Astrocyte (in vitro differentiated cells and primary cell): Measurements from ENCODE around the gene SFTA2. TPM values are rescaled to one million over a fixed set of nuclear protein-coding genes. Genes with fewer than 3 reads are reported as not detected.
A peak's percentile ranks its signal among the peaks of the same experiment; 100 is the strongest.

Source experiments
- DNase-seq: peaks from one replicate; pipeline ENCODE4 v3.0.0-alpha.2; 2010; ENCODE audit warnings: low read depth
- FAIRE-seq: peaks from 2 replicates; lab custom pipeline; 2011; peaks lifted over from hg19 to GRCh38; lab: Jason Lieb, UNC
- H2AFZ ChIP-seq: 2 replicates; pipeline ENCODE4 v1.6.0; 2012; ENCODE audit warnings: low read depth, low read length, inconsistent platforms
- H3K27ac ChIP-seq: 2 replicates; pipeline ENCODE4 v1.5.1; 2011; ENCODE audit warnings: low read depth, low read length, inconsistent platforms
- H3K27me3 ChIP-seq: 2 replicates; pipeline ENCODE4 v1.6.0; 2011; ENCODE audit warnings: low read length, inconsistent platforms; ENCODE audit not compliant: insufficient read depth
- H3K36me3 ChIP-seq: 2 replicates; pipeline ENCODE4 v1.5.1; 2011; ENCODE audit warnings: low read length, inconsistent platforms; ENCODE audit not compliant: insufficient read depth
- H3K4me1 ChIP-seq: 2 replicates; pipeline ENCODE4 v1.5.1; 2011; ENCODE audit warnings: low read length, inconsistent platforms; ENCODE audit not compliant: insufficient read depth
- H3K4me2 ChIP-seq: 2 replicates; pipeline ENCODE4 v1.6.0; 2012; ENCODE audit warnings: low read length, inconsistent platforms
- H3K4me3 ChIP-seq: 2 replicates; pipeline ENCODE4 v1.5.1; 2011; ENCODE audit warnings: low read depth, mild to moderate bottlenecking, low read length, inconsistent platforms; ENCODE audit not compliant: insufficient read depth
- H3K79me2 ChIP-seq: 2 replicates; pipeline ENCODE4 v1.6.0; 2012; ENCODE audit warnings: mild to moderate bottlenecking, low read length, inconsistent platforms; ENCODE audit not compliant: insufficient read depth
- H3K9ac ChIP-seq: 2 replicates; pipeline ENCODE4 v1.6.0; 2012; ENCODE audit warnings: mild to moderate bottlenecking, low read length, inconsistent platforms
- H3K9me3 ChIP-seq: 2 replicates; pipeline ENCODE4 v1.5.1; 2012; ENCODE audit warnings: low read depth, mild to moderate bottlenecking, low read length, inconsistent platforms; ENCODE audit not compliant: insufficient read depth
- H4K20me1 ChIP-seq: 2 replicates; pipeline ENCODE4 v1.6.0; 2012; ENCODE audit warnings: low read length, inconsistent platforms; ENCODE audit not compliant: insufficient read depth
- H3K27ac Mint-ChIP-seq: one replicate; pipeline ENCODE4 v1.8.0; 2021; ENCODE audit warnings: mild to moderate bottlenecking, mixed read lengths; ENCODE audit not compliant: unreplicated experiment
- H3K27me3 Mint-ChIP-seq: one replicate; pipeline ENCODE4 v1.8.0; 2021; ENCODE audit warnings: low read depth, mixed read lengths; ENCODE audit not compliant: unreplicated experiment
- H3K36me3 Mint-ChIP-seq: one replicate; pipeline ENCODE4 v1.8.0; 2021; ENCODE audit warnings: low read depth, mixed read lengths; ENCODE audit not compliant: unreplicated experiment
- H3K4me1 Mint-ChIP-seq: one replicate; pipeline ENCODE4 v1.8.0; 2021; ENCODE audit warnings: low read depth, mixed read lengths; ENCODE audit not compliant: unreplicated experiment
- H3K4me3 Mint-ChIP-seq: one replicate; pipeline ENCODE4 v1.8.0; 2021; ENCODE audit warnings: mild to moderate bottlenecking, moderate library complexity, mixed read lengths; ENCODE audit not compliant: unreplicated experiment
- H3K9me3 Mint-ChIP-seq: one replicate; pipeline ENCODE4 v1.8.0; 2021; ENCODE audit warnings: mild to moderate bottlenecking, mixed read lengths; ENCODE audit not compliant: unreplicated experiment
- CTCF ChIP-seq: IDR thresholded peaks from 2 replicates; pipeline ENCODE4 v1.5.1; 2011; ENCODE audit warnings: low read depth, mild to moderate bottlenecking, inconsistent platforms, low read length, moderate library complexity; ENCODE audit not compliant: insufficient read depth
- EZH2 ChIP-seq: IDR thresholded peaks from 2 replicates; pipeline ENCODE4 v1.6.1; 2012; ENCODE audit warnings: mild to moderate bottlenecking, low read length, inconsistent platforms; ENCODE audit not compliant: insufficient read depth
- total RNA-seq: library from RNA; stranded (reverse); gene quantifications from 2 replicates; pipeline ENCODE4 v1.2.1, GENCODE V29; 2021

SFTA2 gene
- total RNA-seq, 1 donor from 2014 or later, result not detected

GRCh38 chr6:30893001-30893591 is 38.9 kb downstream of the SFTA2 start:
- TF ChIP-seq CTCF, result no peak
- TF ChIP-seq EZH2, result no peak
- Histone ChIP-seq H3K4me3 (no peak overlapping the region), H3K27ac (no peak overlapping the region), H3K36me3 (peaks cover 4% of the 10 kb centered on the region), H3K4me2 (no peak overlapping the region), H3K9ac (no peak overlapping the region), H2AFZ (no peak overlapping the region), H4K20me1 (peaks cover 31% of the 10 kb centered on the region), H3K79me2 (peaks cover 21% of the 10 kb centered on the region), H3K9me3 (no peaks in the 10 kb centered on the region), H3K27me3 (no peaks in the 10 kb centered on the region), H3K4me1 (peaks cover 17% of the 10 kb centered on the region)
- Mint-ChIP-seq H3K4me1 (peaks cover 22% of the 10 kb centered on the region), H3K4me3 (no peak overlapping the region), H3K27me3 (no peaks in the 10 kb centered on the region), H3K36me3 (peaks cover 44% of the 10 kb centered on the region), H3K27ac (no peak overlapping the region), H3K9me3 (no peaks in the 10 kb centered on the region)
- DNase-seq, result no peak
- no peak for FAIRE-seq

DNA sequence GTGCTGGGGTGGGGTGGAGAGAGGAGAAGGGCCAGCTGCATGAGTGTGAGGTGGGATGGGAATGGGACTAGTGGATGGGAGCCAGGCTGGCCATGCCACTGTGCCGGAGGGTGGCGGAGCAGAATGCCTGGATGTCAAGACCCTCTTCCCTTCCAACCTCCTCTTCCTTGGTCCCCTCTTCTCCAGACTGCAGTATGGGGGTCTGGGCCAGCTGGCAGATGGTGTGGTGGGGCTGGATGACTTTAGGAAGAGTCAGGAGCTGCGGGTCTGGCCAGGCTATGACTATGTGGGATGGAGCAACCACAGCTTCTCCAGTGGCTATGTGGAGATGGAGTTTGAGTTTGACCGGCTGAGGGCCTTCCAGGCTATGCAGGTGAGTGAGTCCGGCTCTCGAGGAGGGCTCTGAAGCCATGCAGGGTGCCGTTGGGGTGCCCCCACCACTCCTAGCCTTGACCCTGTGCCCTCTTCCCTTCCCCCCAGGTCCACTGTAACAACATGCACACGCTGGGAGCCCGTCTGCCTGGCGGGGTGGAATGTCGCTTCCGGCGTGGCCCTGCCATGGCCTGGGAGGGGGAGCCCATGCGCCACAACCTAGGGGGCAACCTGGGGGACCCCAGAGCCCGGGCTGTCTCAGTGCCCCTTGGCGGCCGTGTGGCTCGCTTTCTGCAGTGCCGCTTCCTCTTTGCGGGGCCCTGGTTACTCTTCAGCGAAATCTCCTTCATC is 40.0 kb downstream of the SFTA2 start:
- H3K4me3 ChIP-seq, result no peak overlapping the region
- TF ChIP-seq EZH2 (no peak), CTCF (no peak)
- no peak for DNase-seq
- H3K36me3 ChIP-seq, result peaks cover 4% of the 10 kb centered on the region
- Mint-ChIP-seq H3K27me3 (no peaks in the 10 kb centered on the region), H3K27ac (peak overlapping the region; percentile 28), H3K36me3 (peaks cover 41% of the 10 kb centered on the region), H3K4me3 (no peak overlapping the region), H3K4me1 (peaks cover 26% of the 10 kb centered on the region), H3K9me3 (no peaks in the 10 kb centered on the region)
- peaks cover 32% of the 10 kb centered on the region for H3K79me2 ChIP-seq
- peaks cover 23% of the 10 kb centered on the region for H3K4me1 ChIP-seq
- no peak overlapping the region for H2AFZ ChIP-seq
- H3K27me3 ChIP-seq, result no peaks in the 10 kb centered on the region
- H4K20me1 ChIP-seq, result peaks cover 31% of the 10 kb centered on the region
- no peak for FAIRE-seq
- H3K27ac ChIP-seq, result no peak overlapping the region
- H3K9me3 ChIP-seq, result no peaks in the 10 kb centered on the region
- H3K4me2 ChIP-seq, result no peak overlapping the region
- H3K9ac ChIP-seq, result no peak overlapping the region

- H3K27ac Mint-ChIP-seq, result no peak overlapping the region
- no peak overlapping the region for H2AFZ ChIP-seq
- H3K4me1 Mint-ChIP-seq, result peaks cover 32% of the 10 kb centered on the region
- no peak overlapping the region for H3K27ac ChIP-seq
- FAIRE-seq (no peak), DNase-seq (no peak)
- H3K4me3 ChIP-seq, result no peak overlapping the region
- no peak overlapping the region for H3K4me3 Mint-ChIP-seq
- no peaks in the 10 kb centered on the region for H3K9me3 Mint-ChIP-seq
- no peaks in the 10 kb centered on the region for H3K9me3 ChIP-seq
- H4K20me1 ChIP-seq, result peaks cover 31% of the 10 kb centered on the region
- H3K4me2 ChIP-seq, result no peak overlapping the region
- H3K79me2 ChIP-seq, result peaks cover 38% of the 10 kb centered on the region
- H3K36me3 Mint-ChIP-seq, result peaks cover 38% of the 10 kb centered on the region
- TF ChIP-seq EZH2 (no peak), CTCF (no peak)
- no peaks in the 10 kb centered on the region for H3K27me3 ChIP-seq
- H3K27me3 Mint-ChIP-seq, result no peaks in the 10 kb centered on the region
- H3K4me1 ChIP-seq, result peaks cover 29% of the 10 kb centered on the region
- H3K36me3 ChIP-seq, result peaks cover 4% of the 10 kb centered on the region
- H3K9ac ChIP-seq, result no peak overlapping the region
Observed at GRCh38 chr6:30891450-30891723, 40.6 kb downstream of the SFTA2 start.
